HEK293 (cell line): Measurements from ENCODE around the gene TRIP10.

ENCODE experiments used
- INSM2 ChIP-seq: fragments of 450-650 bp; formaldehyde crosslinking; IDR thresholded peaks from 2 replicates; pipeline ENCODE4 v1.5.1; 2016; ENCODE audit warnings: missing biosample characterization, missing genetic modification characterization
- KLF10 ChIP-seq: fragments of 450-650 bp; IDR thresholded peaks from 2 replicates; pipeline ENCODE4 v1.5.1; 2018; ENCODE audit warnings: missing biosample characterization, mild to moderate bottlenecking, missing genetic modification characterization
- MZF1 ChIP-seq: fragments of 450-650 bp; formaldehyde crosslinking; IDR thresholded peaks from 2 replicates; pipeline ENCODE4 v1.5.1; 2017; ENCODE audit warnings: missing biosample characterization, missing genetic modification characterization, borderline replicate concordance
- PATZ1 ChIP-seq: fragments of 450-650 bp; formaldehyde crosslinking; IDR thresholded peaks from 2 replicates; pipeline ENCODE4 v1.5.1; 2016; ENCODE audit warnings: missing biosample characterization, missing genetic modification characterization
- PBX3 ChIP-seq: sonication (generic); formaldehyde crosslinking; IDR thresholded peaks from 2 replicates; pipeline ENCODE4 v1.8.1; 2022; ENCODE audit warnings: mild to moderate bottlenecking, moderate library complexity, missing genetic modification reagents
- PRDM1 ChIP-seq: fragments of 450-650 bp; formaldehyde crosslinking; IDR thresholded peaks from 2 replicates; pipeline ENCODE4; 2016; ENCODE audit warnings: missing biosample characterization, missing genetic modification characterization
- SETDB1 ChIP-seq: IDR thresholded peaks from one replicate; pipeline ENCODE4 v1.6.1; 2017; ENCODE audit warnings: mild to moderate bottlenecking, low read length, moderate library complexity, mixed read lengths; ENCODE audit not compliant: insufficient read length
- WT1 ChIP-seq: fragments of 450-650 bp; formaldehyde crosslinking; IDR thresholded peaks from 2 replicates; pipeline ENCODE4 v1.5.1; 2016; ENCODE audit warnings: missing biosample characterization, missing genetic modification characterization
- YY2 ChIP-seq: fragments of 450-650 bp; formaldehyde crosslinking; IDR thresholded peaks from 2 replicates; pipeline ENCODE4 v1.5.1; 2016; ENCODE audit warnings: missing biosample characterization, missing genetic modification characterization
- ZBTB17 ChIP-seq: fragments of 450-650 bp; formaldehyde crosslinking; IDR thresholded peaks from 2 replicates; pipeline ENCODE4 v1.5.1; 2016; ENCODE audit warnings: missing biosample characterization, missing genetic modification characterization
- ZBTB20 ChIP-seq: fragments of 450-650 bp; formaldehyde crosslinking; IDR thresholded peaks from 2 replicates; pipeline ENCODE4 v1.5.1; 2016; ENCODE audit warnings: missing biosample characterization, missing genetic modification characterization
- ZBTB21 ChIP-seq: fragments of 450-650 bp; formaldehyde crosslinking; IDR thresholded peaks from 2 replicates; pipeline ENCODE4 v1.5.1; 2017; ENCODE audit warnings: missing biosample characterization, missing genetic modification characterization
- ZFP37 ChIP-seq: fragments of 450-650 bp; formaldehyde crosslinking; IDR thresholded peaks from 2 replicates; pipeline ENCODE4 v1.5.1; 2016; ENCODE audit warnings: missing biosample characterization, missing genetic modification characterization
- ZNF155 ChIP-seq: fragments of 450-650 bp; formaldehyde crosslinking; IDR thresholded peaks from 2 replicates; pipeline ENCODE4 v1.5.1; 2016; ENCODE audit warnings: missing biosample characterization, missing genetic modification characterization
- ZNF175 ChIP-seq: fragments of 450-650 bp; formaldehyde crosslinking; IDR thresholded peaks from 2 replicates; pipeline ENCODE4 v1.5.1; 2016; ENCODE audit warnings: missing biosample characterization, missing genetic modification characterization
- ZNF184 ChIP-seq: fragments of 450-650 bp; IDR thresholded peaks from 2 replicates; pipeline ENCODE4 v1.5.1; 2018; ENCODE audit warnings: missing biosample characterization, mild to moderate bottlenecking, missing genetic modification characterization
- ZNF211 ChIP-seq: fragments of 450-650 bp; formaldehyde crosslinking; IDR thresholded peaks from 2 replicates; pipeline ENCODE4 v1.5.1; 2016; ENCODE audit warnings: low read depth, missing biosample characterization, missing genetic modification characterization
- ZNF362 ChIP-seq: fragments of 450-650 bp; formaldehyde crosslinking; IDR thresholded peaks from 2 replicates; pipeline ENCODE4 v1.5.1; 2016; ENCODE audit warnings: missing biosample characterization, missing genetic modification characterization
- ZNF394 ChIP-seq: fragments of 450-650 bp; formaldehyde crosslinking; IDR thresholded peaks from 2 replicates; pipeline ENCODE4 v1.5.1; 2016; ENCODE audit warnings: missing biosample characterization, missing genetic modification characterization, mild to moderate bottlenecking, moderate library complexity, borderline replicate concordance
- ZNF398 ChIP-seq: fragments of 450-650 bp; formaldehyde crosslinking; IDR thresholded peaks from 2 replicates; pipeline ENCODE4 v1.5.1; 2017; ENCODE audit warnings: missing biosample characterization, missing genetic modification characterization
- ZNF416 ChIP-seq: fragments of 450-650 bp; formaldehyde crosslinking; IDR thresholded peaks from 2 replicates; pipeline ENCODE4 v1.5.1; 2016; ENCODE audit warnings: missing biosample characterization, missing genetic modification characterization
- ZNF518A ChIP-seq: fragments of 450-650 bp; formaldehyde crosslinking; conservative IDR thresholded peaks from 2 replicates; pipeline ENCODE4 v1.5.1; 2016; ENCODE audit warnings: low read depth, missing biosample characterization, missing genetic modification characterization
- ZNF549 ChIP-seq: fragments of 450-650 bp; IDR thresholded peaks from 2 replicates; pipeline ENCODE4 v1.5.1; 2018; ENCODE audit warnings: missing biosample characterization, missing genetic modification characterization, mild to moderate bottlenecking, inconsistent platforms, moderate library complexity
- ZNF626 ChIP-seq: fragments of 450-650 bp; sonication (Bioruptor Pico); formaldehyde crosslinking; IDR thresholded peaks from 2 replicates; pipeline ENCODE4 v1.5.1; 2018; ENCODE audit warnings: missing biosample characterization, missing genetic modification characterization, inconsistent platforms
- ZNF654 ChIP-seq: fragments of 450-650 bp; formaldehyde crosslinking; IDR thresholded peaks from 2 replicates; pipeline ENCODE4 v1.5.1; 2016; ENCODE audit warnings: low read depth, missing biosample characterization, missing genetic modification characterization
- ZNF76 ChIP-seq: fragments of 450-650 bp; formaldehyde crosslinking; IDR thresholded peaks from 2 replicates; pipeline ENCODE4; 2016; ENCODE audit warnings: low read depth, missing biosample characterization, missing genetic modification characterization, borderline replicate concordance

The TRIP10 gene

GRCh38 chr19:6744381-6745301 lies 5.2 kb downstream of the TRIP10 start (continued):
- no peak for TF ChIP-seq ZNF175 (tag by site-specific recombination)
- no peak for TF ChIP-seq ZNF155
- no peak for TF ChIP-seq YY2
- no peak; the same call in 1 of the 2 replicates for TF ChIP-seq ZBTB21 (tag by site-specific recombination)
- no peak for TF ChIP-seq PBX3
- peak; percentile 95 for TF ChIP-seq ZNF398
- TF ChIP-seq MZF1 (tag by site-specific recombination): no peak
- no peak for TF ChIP-seq ZNF626 (tag by site-specific recombination)
- peak; percentile 58; the same call in 1 of the 2 replicates for TF ChIP-seq ZNF76
- TF ChIP-seq ZBTB17: peak; percentile 86
- peak; percentile 67 for TF ChIP-seq INSM2 (tag by site-specific recombination)
- 0 out of 2 replicates have a peak, but pooled peaks have one; percentile 14 for TF ChIP-seq ZNF518A (tag by site-specific recombination)
- TF ChIP-seq PRDM1: peak; percentile 54
- no peak for TF ChIP-seq ZFP37 (tag by site-specific recombination)
- no peak for TF ChIP-seq ZNF362 (tag by site-specific recombination)
- no peak for TF ChIP-seq SETDB1
- TF ChIP-seq PATZ1: peak; percentile 99
- TF ChIP-seq KLF10 (tag by site-specific recombination): peak; percentile 69; the same call in 1 of the 2 replicates
- no peak for TF ChIP-seq ZNF416 (tag by site-specific recombination)
- TF ChIP-seq WT1 (tag by site-specific recombination): 0 out of 2 replicates have a peak, but pooled peaks have one; percentile 24
- TF ChIP-seq ZNF394: peak; percentile 42; the same call in 1 of the 2 replicates
- no peak for TF ChIP-seq ZNF211
- 0 out of 2 replicates have a peak, but pooled peaks have one; percentile 9 for TF ChIP-seq ZNF184 (tag by site-specific recombination)
- no peak for TF ChIP-seq ZNF549 (tag by site-specific recombination)
- TF ChIP-seq ZNF654 (tag by site-specific recombination): no peak
- TF ChIP-seq ZBTB20 (tag by site-specific recombination): peak; percentile 100
